ENCODE measurements around the gene FAT4.

Gene FAT4

GRCh38 chr4:125316791-125317524 lies 2.2 kb downstream of the FAT4 start:
- H2AFZ ChIP-seq (ENCODE audit: low read depth, low read length, severe bottlenecking) = no peak overlapping the region

GRCh38 chr4:125317525-125317877 lies 2.7 kb downstream of the FAT4 start:
- no peaks in the 10 kb centered on the region for H3K27me3 ChIP-seq (ENCODE audit: low read length)
- no peaks in the 10 kb centered on the region for H3F3A ChIP-seq (ENCODE audit: insufficient read depth)
- H3K4me3 ChIP-seq (ENCODE audit: insufficient read depth, low read length, poor library complexity, severe bottlenecking) = no peak overlapping the region
- no peak overlapping the region for H3K27ac ChIP-seq (ENCODE audit: low read depth, low read length)
- no peak overlapping the region for H3K4me2 ChIP-seq (ENCODE audit: low read depth, low read length, poor library complexity, severe bottlenecking)
- no peaks in the 10 kb centered on the region for H3K36me3 ChIP-seq (ENCODE audit: low read length)
- TF ChIP-seq EZH2phosphoT487 (conservative IDR thresholded peaks at IDR 0.05; ENCODE audit: low read length) = no peak
- no peak for TF ChIP-seq CTCF (IDR thresholded peaks at IDR 0.05; ENCODE audit: insufficient read depth, low read length, poor library complexity, severe bottlenecking)
- no peak overlapping the region for H2AFZ ChIP-seq (ENCODE audit: low read depth, low read length, severe bottlenecking)
- no peaks in the 10 kb centered on the region for H3K9me2 ChIP-seq (replicated peaks; ENCODE audit: insufficient read depth, low read length)
- H4K20me1 ChIP-seq (ENCODE audit: low read depth, low read length) = no peaks in the 10 kb centered on the region
- no peaks in the 10 kb centered on the region for H3K9me3 ChIP-seq (ENCODE audit: insufficient read depth, low read length)
- no peak overlapping the region for H3K9ac ChIP-seq (ENCODE audit: low read length)
- no peaks in the 10 kb centered on the region for H3K79me2 ChIP-seq (ENCODE audit: insufficient read depth, low read length)

More at GRCh38 chr4:125316791-125317524, 2.2 kb downstream of the FAT4 start:
- Histone ChIP-seq H3K4me2 (ENCODE audit: low read depth, low read length, poor library complexity, severe bottlenecking) (no peak overlapping the region), H4K20me1 (ENCODE audit: low read depth, low read length) (no peaks in the 10 kb centered on the region), H3K79me2 (ENCODE audit: insufficient read depth, low read length) (no peaks in the 10 kb centered on the region), H3K36me3 (ENCODE audit: low read length) (no peaks in the 10 kb centered on the region), H3K27ac (ENCODE audit: low read depth, low read length) (no peak overlapping the region), H3K27me3 (ENCODE audit: low read length) (no peaks in the 10 kb centered on the region), H3K9ac (ENCODE audit: low read length) (no peak overlapping the region), H3F3A (ENCODE audit: insufficient read depth) (no peaks in the 10 kb centered on the region), H3K4me3 (ENCODE audit: insufficient read depth, low read length, poor library complexity, severe bottlenecking) (no peak overlapping the region), H3K9me2 (replicated peaks; ENCODE audit: insufficient read depth, low read length) (no peaks in the 10 kb centered on the region), H3K9me3 (ENCODE audit: insufficient read depth, low read length) (no peaks in the 10 kb centered on the region)
- TF ChIP-seq EZH2phosphoT487 (conservative IDR thresholded peaks at IDR 0.05; ENCODE audit: low read length) (no peak), CTCF (IDR thresholded peaks at IDR 0.05; ENCODE audit: insufficient read depth, low read length, poor library complexity, severe bottlenecking) (no peak)

DNA sequence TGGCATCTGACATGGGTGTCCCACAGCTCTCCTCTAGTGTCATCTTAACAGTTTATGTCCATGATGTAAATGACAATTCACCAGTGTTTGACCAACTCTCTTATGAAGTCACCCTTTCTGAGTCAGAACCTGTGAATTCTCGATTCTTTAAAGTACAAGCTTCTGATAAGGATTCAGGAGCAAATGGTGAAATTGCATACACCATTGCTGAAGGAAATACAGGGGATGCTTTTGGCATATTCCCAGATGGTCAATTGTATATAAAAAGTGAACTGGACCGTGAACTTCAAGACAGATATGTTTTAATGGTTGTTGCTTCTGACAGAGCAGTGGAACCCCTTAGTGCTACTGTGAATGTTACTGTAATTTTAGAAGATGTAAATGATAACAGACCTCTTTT lies 4.6 kb downstream of the FAT4 start:
- no peak overlapping the region for H3K27ac ChIP-seq (ENCODE audit: low read depth, low read length)
- TF ChIP-seq CTCF (IDR thresholded peaks at IDR 0.05; ENCODE audit: insufficient read depth, low read length, poor library complexity, severe bottlenecking) (no peak), EZH2phosphoT487 (conservative IDR thresholded peaks at IDR 0.05; ENCODE audit: low read length) (no peak)
- H3K4me3 ChIP-seq (ENCODE audit: insufficient read depth, low read length, poor library complexity, severe bottlenecking) = no peak overlapping the region
- H3K4me2 ChIP-seq (ENCODE audit: low read depth, low read length, poor library complexity, severe bottlenecking) = no peak overlapping the region
- H3K79me2 ChIP-seq (ENCODE audit: insufficient read depth, low read length) = no peaks in the 10 kb centered on the region
- H3K9me3 ChIP-seq (ENCODE audit: insufficient read depth, low read length) = no peaks in the 10 kb centered on the region
- no peaks in the 10 kb centered on the region for H3K36me3 ChIP-seq (ENCODE audit: low read length)
- H2AFZ ChIP-seq (ENCODE audit: low read depth, low read length, severe bottlenecking) = no peak overlapping the region
- H3K9me2 ChIP-seq (replicated peaks; ENCODE audit: insufficient read depth, low read length) = no peaks in the 10 kb centered on the region
- no peaks in the 10 kb centered on the region for H3F3A ChIP-seq (ENCODE audit: insufficient read depth)
- H3K9ac ChIP-seq (ENCODE audit: low read length) = no peak overlapping the region
- H4K20me1 ChIP-seq (ENCODE audit: low read depth, low read length) = no peaks in the 10 kb centered on the region
- H3K27me3 ChIP-seq (ENCODE audit: low read length) = no peaks in the 10 kb centered on the region

Data from SU-DHL-6 (cell line).